ENCODE results near the gene DDR1.
A peak's percentile ranks its signal among the peaks of the same experiment; 100 is the strongest.

DDR1 gene

DNA sequence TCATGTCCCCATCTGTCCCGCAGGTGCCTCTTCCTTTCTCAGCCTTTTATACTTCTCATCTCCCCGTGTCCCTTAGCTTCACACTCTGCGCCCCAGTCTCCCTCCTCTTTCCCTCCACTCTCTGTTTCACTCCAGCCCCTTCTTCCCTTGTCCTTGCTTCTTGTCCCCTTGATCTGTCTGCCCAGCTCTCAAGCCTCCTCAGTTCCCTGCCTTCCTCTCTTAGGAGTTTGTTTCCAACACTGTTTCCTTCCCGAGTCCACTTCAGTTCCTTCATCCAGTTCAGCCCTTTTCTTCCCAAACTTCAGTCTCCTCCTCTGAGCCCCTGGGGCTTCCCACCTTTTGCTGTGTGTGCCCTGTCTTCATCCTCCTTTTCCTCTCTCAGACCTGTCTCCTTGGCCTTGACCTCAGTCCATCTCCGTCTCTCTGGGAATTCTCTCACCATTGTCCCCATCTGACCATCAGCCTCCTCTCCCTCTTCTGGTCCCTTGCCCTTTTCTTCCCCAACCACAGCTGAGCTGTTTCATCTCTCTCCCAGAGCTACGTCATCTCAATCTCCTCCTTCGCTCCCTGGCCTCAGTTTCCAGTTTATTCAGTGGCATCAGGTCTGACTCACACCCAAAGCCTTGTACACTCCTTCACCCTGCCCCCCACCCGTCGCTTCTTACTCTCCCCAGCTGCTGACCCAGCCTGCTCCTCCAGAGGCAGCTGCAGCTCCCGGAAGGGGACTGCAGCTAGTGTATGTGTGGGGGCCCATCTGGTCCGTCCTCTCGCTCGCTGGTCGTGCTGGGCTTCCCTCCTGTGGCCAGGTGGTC, 2.7 kb upstream of the DDR1 start:
- no peak for DNase-seq (ENCODE audit: low read depth in 2 of 2)

DNA sequence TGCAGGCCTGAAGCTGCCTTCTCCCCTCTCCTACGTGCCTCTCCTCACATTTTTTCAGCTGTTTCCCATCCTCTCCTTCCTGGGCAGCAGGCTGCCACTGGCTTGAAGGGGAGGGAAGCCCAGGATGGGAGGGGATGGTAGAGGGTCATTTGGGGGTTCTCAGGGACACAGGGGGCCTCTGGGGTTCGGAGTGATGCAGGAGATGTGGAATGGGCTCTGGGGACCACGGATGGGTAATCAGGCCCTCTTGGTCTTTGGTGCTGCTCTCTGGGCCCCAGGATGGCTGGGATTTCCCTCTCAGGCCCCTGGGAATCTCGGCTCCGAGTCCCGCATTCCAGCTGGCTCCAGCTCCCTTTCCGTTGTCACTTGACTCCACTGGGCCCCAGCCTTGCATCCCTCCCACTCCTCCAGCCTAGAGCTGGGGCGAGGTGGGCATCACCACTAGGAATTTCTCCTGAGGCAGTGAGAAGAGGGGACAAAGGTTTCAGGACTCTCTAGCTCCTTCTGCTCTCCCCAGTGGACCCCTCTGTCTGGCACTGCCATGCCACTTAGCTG, 2.0 kb upstream of the DDR1 start:
- no peak for DNase-seq (ENCODE audit: low read depth in 2 of 2)

DNA sequence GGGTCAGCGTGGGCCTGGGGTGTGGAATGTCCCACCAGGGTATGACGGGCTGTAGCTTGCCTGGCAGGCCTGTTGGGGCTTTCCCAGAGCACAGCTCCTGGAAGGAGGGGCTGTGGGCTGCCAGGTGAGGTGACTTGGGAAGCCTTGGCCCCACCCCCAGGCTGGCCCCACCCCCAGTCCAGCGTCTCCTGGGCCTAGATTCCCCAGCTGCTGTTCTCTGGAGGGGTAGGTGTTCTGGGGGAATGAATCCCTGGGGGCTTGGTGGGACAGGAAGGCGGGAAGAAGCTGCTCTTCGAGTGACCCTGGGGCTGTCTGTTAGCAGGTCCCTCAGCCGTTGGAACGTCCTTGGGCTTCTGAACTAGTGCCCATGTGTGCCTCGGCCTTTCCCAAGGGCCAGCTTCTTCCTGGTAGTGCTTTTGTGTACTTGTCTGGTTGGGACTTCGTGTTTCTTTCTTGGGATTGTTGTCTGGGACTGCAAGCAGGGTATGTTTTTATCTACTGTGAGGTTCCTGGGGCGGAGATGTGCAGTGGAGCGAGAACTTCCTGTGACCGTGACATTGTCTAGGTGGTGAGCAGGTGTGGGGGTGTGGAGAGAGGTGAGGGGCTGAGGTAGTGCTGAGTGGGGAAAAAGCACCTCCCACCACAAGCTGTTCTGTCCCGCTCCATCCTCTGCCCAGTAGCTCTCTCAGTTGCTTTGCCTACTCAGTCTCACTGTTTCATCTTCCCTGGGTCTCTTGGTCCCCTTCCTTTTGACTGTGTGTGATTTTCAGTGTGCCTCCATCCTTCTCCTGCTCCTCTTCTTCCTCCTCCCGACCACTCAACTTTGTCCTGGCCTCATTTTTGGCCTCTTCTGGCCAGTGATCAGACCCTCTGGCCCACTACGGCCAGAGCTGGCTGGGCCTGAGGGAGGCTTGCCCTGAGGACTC, 1.3 kb upstream of the DDR1 start:
- DNase-seq (ENCODE audit: low read depth in 2 of 2) = no peak

- no peak for DNase-seq (ENCODE audit: low read depth in 2 of 2)
These were observed 482 bp downstream of the DDR1 start for GRCh38 chr6:30884521-30885480.

DNA sequence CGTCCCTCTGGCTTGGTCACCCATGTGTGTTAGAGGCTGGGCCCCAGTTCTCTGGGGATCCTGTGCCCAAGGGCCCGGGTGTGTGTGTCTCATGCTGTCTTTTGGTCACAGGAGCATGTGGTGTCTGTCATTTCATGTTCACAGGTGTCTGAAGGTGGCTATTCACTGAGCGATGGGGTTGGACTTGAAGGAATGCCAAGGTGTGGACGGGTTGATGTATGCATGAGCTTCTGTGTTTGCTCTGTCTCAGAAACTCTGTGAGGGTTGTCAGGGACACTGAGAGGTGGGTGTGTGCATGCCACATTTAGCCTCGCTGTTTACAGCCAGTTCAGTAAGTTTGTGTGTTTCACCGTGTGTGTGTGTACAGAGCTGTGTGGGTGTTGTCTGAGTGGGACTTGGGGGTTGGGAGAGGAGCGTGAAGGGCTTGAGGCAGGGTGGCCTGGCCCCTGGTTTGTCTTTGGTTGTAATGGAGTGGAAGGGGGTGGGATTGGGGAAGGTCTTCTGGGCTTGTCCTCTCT, 1.2 kb downstream of the DDR1 start:
- DNase-seq (ENCODE audit: low read depth in 2 of 2) = no peak

DNA sequence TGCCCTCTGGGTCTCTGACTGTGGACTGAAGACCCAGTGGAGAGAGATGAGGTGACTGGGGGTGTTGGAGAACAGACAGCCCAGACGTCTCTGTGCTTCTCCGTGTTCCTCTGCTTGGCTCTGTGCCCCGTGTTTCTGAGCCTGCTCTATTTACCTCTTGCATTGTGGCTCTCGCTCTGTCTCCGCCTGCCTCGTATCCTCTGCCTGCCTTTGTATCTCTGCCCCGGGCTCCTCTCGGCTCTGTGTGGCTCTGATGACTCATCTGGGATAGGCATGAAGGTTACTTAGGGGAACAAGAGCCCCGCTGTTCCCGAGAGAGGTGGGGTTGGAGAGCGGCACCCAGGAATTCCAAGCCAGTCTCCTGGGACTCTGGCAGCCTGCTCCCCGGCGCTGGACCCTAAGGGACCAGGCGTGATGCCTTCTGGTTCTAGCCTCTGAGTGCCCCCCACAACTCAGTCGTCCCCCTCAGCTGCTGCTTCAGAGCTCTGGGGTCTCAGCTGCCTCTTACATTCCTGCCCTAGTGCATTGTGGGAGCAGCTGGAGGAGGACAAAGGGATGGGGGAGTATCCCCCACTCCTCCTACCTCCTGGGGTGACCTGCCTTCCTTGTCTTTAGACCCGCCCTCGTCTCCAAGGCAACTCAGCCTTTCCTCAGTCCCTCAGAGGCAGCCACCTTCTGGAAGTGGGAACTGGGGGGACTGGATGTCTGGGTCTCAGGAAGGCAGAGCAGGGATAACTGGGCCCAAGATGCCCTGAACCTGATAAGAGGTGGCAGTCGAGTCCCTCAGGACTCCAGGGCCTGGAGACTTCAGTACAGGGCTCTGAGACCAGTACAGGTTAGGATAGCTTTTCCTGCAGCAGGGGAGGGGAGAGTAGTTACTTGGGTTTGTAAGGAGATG, 1.9 kb downstream of the DDR1 start:
- peak; percentile 47 to 51 for DNase-seq (ENCODE audit: low read depth in 2 of 2)

DNA sequence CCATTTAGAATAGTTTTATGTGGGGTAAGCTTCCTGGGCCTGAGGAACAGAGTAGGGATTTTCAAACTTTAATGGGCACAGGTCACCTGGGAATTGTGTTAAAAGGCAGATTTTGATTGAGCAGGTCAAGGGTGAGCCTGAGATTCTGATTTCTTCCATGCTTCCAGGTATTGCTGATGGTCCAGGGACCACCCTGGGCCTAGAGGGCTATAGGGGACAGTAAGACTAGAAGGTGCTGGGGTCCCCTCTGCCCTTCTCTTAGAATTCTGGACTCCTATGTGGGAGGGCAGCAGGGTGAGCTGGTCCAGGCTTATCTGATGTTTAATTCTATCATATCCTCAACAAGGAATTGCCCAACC, 2.6 kb downstream of the DDR1 start:
- DNase-seq (ENCODE audit: low read depth in 2 of 2) = no peak

DNA sequence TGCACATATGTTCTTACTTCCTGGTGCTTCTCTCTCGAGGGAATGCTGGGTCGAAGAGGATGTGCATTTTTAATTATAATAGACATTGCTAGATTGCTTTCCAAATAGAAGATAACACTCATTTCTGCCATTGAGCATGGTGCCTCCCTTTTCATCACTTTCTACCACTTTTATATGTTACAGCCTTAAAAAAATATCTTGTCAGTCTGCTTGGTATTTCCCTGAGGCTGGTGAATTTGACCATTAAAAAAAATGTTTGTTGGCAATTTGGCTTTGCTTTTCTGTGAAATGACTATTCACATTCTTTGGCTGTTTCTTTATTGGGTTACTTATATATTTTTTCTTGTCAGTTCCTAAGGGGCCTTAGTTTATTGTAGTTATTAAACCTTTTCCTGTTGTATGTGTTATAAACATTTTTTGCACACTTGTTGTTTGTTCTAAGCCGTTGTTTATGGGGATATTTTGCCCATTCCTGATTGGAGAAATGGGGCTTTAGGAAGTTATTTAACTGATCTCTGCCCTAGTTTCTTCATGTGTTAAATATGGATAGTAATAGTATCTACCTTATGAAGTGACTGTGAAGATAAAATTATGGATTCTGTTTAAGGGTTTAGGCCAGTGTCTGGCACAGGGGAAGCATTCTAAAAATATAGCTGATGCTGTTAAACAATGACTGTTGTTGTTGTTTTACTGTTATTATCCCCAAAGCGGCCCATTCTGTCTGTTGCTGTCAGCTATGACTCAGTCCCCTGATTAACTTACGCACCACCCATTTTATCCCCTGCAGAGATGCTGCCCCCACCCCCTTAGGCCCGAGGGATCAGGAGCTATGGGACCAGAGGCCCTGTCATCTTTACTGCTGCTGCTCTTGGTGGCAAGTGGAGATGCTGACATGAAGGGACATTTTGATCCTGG, 3.8 kb downstream of the DDR1 start:
- no peak for DNase-seq (ENCODE audit: low read depth in 2 of 2)

DNA sequence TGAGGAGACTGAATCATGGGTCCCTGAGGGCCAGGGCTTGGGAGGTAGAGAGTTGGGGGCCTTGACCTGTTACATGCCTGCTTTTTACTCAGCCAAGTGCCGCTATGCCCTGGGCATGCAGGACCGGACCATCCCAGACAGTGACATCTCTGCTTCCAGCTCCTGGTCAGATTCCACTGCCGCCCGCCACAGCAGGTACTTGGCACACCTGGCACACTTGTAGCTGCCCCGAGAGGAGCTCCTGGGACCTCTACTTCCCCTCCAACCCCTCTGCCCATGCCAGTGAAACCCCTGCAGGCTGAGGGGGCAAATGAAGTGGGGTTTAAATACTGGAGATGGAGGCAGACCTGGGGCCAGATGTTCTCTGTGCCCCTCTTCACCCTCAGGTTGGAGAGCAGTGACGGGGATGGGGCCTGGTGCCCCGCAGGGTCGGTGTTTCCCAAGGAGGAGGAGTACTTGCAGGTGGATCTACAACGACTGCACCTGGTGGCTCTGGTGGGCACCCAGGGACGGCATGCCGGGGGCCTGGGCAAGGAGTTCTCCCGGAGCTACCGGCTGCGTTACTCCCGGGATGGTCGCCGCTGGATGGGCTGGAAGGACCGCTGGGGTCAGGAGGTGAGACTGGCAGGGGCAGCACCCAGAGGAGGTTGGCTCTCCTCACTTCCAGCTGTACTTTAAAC, 4.6 kb downstream of the DDR1 start:
- DNase-seq (ENCODE audit: low read depth in 2 of 2) = no peak

- DNase-seq (ENCODE audit: low read depth in 2 of 2) = no peak
These were observed 5.2 kb downstream of the DDR1 start for GRCh38 chr6:30889496-30889885.

GRCh38 chr6:30889921-30890645, 5.8 kb downstream of the DDR1 start:
- DNase-seq (ENCODE audit: low read depth in 2 of 2) = no peak

GRCh38 chr6:30890646-30891449, 6.5 kb downstream of the DDR1 start:
- no peak for DNase-seq (ENCODE audit: low read depth in 2 of 2)

DNA sequence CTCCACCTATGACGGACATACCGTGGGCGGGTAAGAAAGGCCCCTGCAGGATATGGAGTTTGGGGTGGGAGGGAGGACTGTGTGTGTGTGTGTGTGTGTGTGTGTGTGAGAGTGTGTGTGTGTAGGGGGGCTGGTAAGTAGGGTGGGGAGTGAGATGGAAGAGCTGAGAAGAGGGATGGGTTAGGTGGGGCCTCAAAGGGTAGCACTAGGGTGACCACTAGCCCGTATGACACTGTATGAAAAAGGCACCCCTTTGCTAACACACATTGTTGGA, 7.1 kb downstream of the DDR1 start:
- no peak for DNase-seq (ENCODE audit: low read depth in 2 of 2)

- no peak for DNase-seq (ENCODE audit: low read depth in 2 of 2)
These were observed 7.7 kb downstream of the DDR1 start for GRCh38 chr6:30891816-30892538.

- DNase-seq (ENCODE audit: low read depth in 2 of 2) = no peak
These were observed 8.8 kb downstream of the DDR1 start for GRCh38 chr6:30893001-30893591.

DNA sequence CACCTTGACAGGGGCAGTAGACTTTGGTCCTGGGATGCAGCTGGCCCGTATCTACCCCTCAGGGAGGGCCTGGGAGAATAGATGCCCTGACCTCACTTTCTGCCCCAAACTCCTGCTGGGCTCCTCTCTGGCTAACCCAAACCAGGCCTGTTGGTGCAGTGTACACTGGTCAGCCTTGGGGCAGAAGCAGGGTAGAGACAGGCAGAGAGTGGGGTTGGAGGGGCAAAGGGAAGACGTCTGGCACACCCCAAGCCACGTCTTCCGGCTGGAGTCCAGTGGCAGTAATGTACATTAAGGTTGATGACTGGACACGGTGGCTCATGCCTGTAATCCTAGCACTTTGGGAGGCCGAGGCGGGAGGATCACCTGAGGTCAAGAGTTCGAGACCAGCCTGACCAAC, 9.3 kb downstream of the DDR1 start:
- DNase-seq (ENCODE audit: low read depth in 2 of 2) = no peak
